GM21825 (cell line): ENCODE measurements around the gene ARHGEF11.
"Not testable (repeated sequence)": the region's sequence is repeated elsewhere in the genome, so short reads cannot be mapped to it uniquely, and the experiment has no call there.

Source experiments
- ATAC-seq: cut with Tn5 transposase; IDR thresholded peaks from one replicate; pipeline ENCODE4 v1.9.1; 2021; ENCODE audit warnings: mild to moderate bottlenecking, moderate library complexity; ENCODE audit not compliant: unreplicated experiment

The ARHGEF11 gene

GRCh38 chr1:157045250-157046218, at the start of gene ARHGEF11:
TSS of gene ARHGEF11 (minus strand) at chr1:157045742. CDS start at chr1:157044330, 1,412 bp downstream.
- peak; percentile 71 for ATAC-seq

GRCh38 chr1:157095091-157095490, 49.5 kb upstream of the ARHGEF11 start:
- ATAC-seq, result no peak

GRCh38 chr1:157092831-157093230, 47.3 kb upstream of the ARHGEF11 start:
- ATAC-seq, result no peak

- no peak for ATAC-seq
Observed at GRCh38 chr1:157091668-157092273, 46.2 kb upstream of the ARHGEF11 start.

- no peak for ATAC-seq
Observed at GRCh38 chr1:157091186-157091585, 45.6 kb upstream of the ARHGEF11 start.

- ATAC-seq, result no peak
Observed at GRCh38 chr1:157090771-157091170, 45.2 kb upstream of the ARHGEF11 start.

- ATAC-seq, result no peak
Observed at GRCh38 chr1:157090196-157090647, 44.7 kb upstream of the ARHGEF11 start.

GRCh38 chr1:157089789-157090188, 44.2 kb upstream of the ARHGEF11 start:
- ATAC-seq, result no peak

GRCh38 chr1:157088607-157089006, 43.1 kb upstream of the ARHGEF11 start:
- ATAC-seq, result no peak

- ATAC-seq, result no peak
Observed at GRCh38 chr1:157087030-157087429, 41.5 kb upstream of the ARHGEF11 start.

GRCh38 chr1:157086299-157086698, 40.8 kb upstream of the ARHGEF11 start:
- no peak for ATAC-seq

- ATAC-seq, result no peak
Observed at GRCh38 chr1:157085421-157085820, 39.9 kb upstream of the ARHGEF11 start.

GRCh38 chr1:157084720-157085119, 39.2 kb upstream of the ARHGEF11 start:
- ATAC-seq, result no peak

- ATAC-seq, result no peak
Observed at GRCh38 chr1:157081707-157082106, 36.2 kb upstream of the ARHGEF11 start.

- no peak for ATAC-seq
Observed at GRCh38 chr1:157080714-157081113, 35.2 kb upstream of the ARHGEF11 start.

GRCh38 chr1:157077394-157077793, 31.9 kb upstream of the ARHGEF11 start:
- ATAC-seq, result no peak

- no peak for ATAC-seq
Observed at GRCh38 chr1:157073944-157074685, 28.6 kb upstream of the ARHGEF11 start.

- ATAC-seq, result no peak
Observed at GRCh38 chr1:157069601-157070000, 24.1 kb upstream of the ARHGEF11 start.

- not testable (repeated sequence) for ATAC-seq
Observed at GRCh38 chr1:157059241-157059640, 13.7 kb upstream of the ARHGEF11 start.

GRCh38 chr1:157056269-157056668, 10.7 kb upstream of the ARHGEF11 start:
- ATAC-seq, result no peak

- not testable (repeated sequence) for ATAC-seq
Observed at GRCh38 chr1:157055729-157056128, 10.2 kb upstream of the ARHGEF11 start.
